Neuronal stem cell (in vitro differentiated cells): Measurements from ENCODE around the gene LARP1B.
"Not testable (repeated sequence)": the region's sequence is repeated elsewhere in the genome, so short reads cannot be mapped to it uniquely, and the experiment has no call there.

Experiments
- DNase-seq: peaks from one replicate; pipeline ENCODE4 v3.0.0-alpha.2; 2013; ENCODE audit warnings: low spot score
- H2AFZ ChIP-seq: one replicate; pipeline ENCODE4 v1.6.1; 2013; ENCODE audit warnings: mild to moderate bottlenecking, low read length, inconsistent platforms
- H2AK5ac ChIP-seq: 2 replicates; pipeline ENCODE4 v1.6.1; 2013; ENCODE audit warnings: low read depth, mild to moderate bottlenecking, inconsistent platforms, low read length, moderate library complexity, mixed read lengths
- H2BK120ac ChIP-seq: 2 replicates; pipeline ENCODE4 v1.6.1; 2013; ENCODE audit warnings: low read depth, mild to moderate bottlenecking, inconsistent platforms, low read length, moderate library complexity, mixed read lengths
- H2BK12ac ChIP-seq: one replicate; pipeline ENCODE4 v1.6.1; 2013; ENCODE audit warnings: low read length, inconsistent platforms
- H2BK15ac ChIP-seq: 2 replicates; pipeline ENCODE4 v1.6.1; 2013; ENCODE audit warnings: mild to moderate bottlenecking, low read length, inconsistent platforms, mixed read lengths
- H2BK5ac ChIP-seq: one replicate; pipeline ENCODE4 v1.6.1; 2013; ENCODE audit warnings: inconsistent platforms, mild to moderate bottlenecking, low read length, moderate library complexity
- H3K14ac ChIP-seq: one replicate; pipeline ENCODE4 v1.6.1; 2013; ENCODE audit warnings: low read length, inconsistent platforms
- H3K18ac ChIP-seq: 2 replicates; pipeline ENCODE4 v1.6.1; 2013; ENCODE audit warnings: low read length, inconsistent platforms
- H3K23ac ChIP-seq: 2 replicates; pipeline ENCODE4 v1.6.1; 2013; ENCODE audit warnings: low read depth, mild to moderate bottlenecking, mixed read lengths, low read length, inconsistent platforms; ENCODE audit not compliant: poor library complexity
- H3K27ac ChIP-seq: replicated peaks from 3 replicates; pipeline ENCODE4 v1.5.1; 2013; ENCODE audit warnings: low read length, inconsistent platforms
- H3K27me3 ChIP-seq, 3 experiments: 2 replicates each; pipeline ENCODE4 v1.6.1; 2013; ENCODE audit warnings: low read length in 3 of 3, mild to moderate bottlenecking in 2 of 3, inconsistent platforms in 1 of 3, low read depth in 1 of 3, mixed read lengths in 1 of 3, moderate library complexity in 1 of 3; ENCODE audit not compliant: control insufficient read depth in 3 of 3, insufficient read depth in 3 of 3
- H3K36me3 ChIP-seq, 2 donors: replicated peaks in 1 of 2; 2 replicates each; pipeline ENCODE4 v1.6.1; 2013; ENCODE audit warnings: low read length in 2 of 2; ENCODE audit not compliant: control insufficient read depth in 2 of 2, insufficient read depth in 2 of 2
- H3K4ac ChIP-seq: 2 replicates; pipeline ENCODE4 v1.6.1; 2013; ENCODE audit warnings: inconsistent platforms, mild to moderate bottlenecking, low read length, moderate library complexity
- H3K4me1 ChIP-seq, 2 donors: 1 replicate in 1 of 2; 2 replicates in 1 of 2; pipeline ENCODE4 v1.6.1; 2013; ENCODE audit warnings: low read length in 2 of 2, low read depth in 1 of 2; ENCODE audit not compliant: control insufficient read depth in 2 of 2, insufficient read depth in 1 of 2
- H3K4me2 ChIP-seq: one replicate; pipeline ENCODE4 v1.6.1; 2013; ENCODE audit warnings: mild to moderate bottlenecking, low read length, inconsistent platforms; ENCODE audit not compliant: insufficient read depth, poor library complexity, severe bottlenecking
- H3K4me3 ChIP-seq, 2 donors: 2 replicates each; pipeline ENCODE4 v1.5.1; 2013; ENCODE audit warnings: low read length in 2 of 2, mild to moderate bottlenecking in 2 of 2, inconsistent platforms in 1 of 2, moderate library complexity in 1 of 2
- H3K79me1 ChIP-seq: one replicate; pipeline ENCODE4 v1.6.1; 2013; ENCODE audit warnings: low read depth, mild to moderate bottlenecking, inconsistent platforms, low read length, moderate library complexity
- H3K9ac ChIP-seq: one replicate; pipeline ENCODE4 v1.6.1; 2013; ENCODE audit warnings: mild to moderate bottlenecking, low read depth, low read length, inconsistent platforms; ENCODE audit not compliant: poor library complexity
- H3K9me3 ChIP-seq, 2 donors: replicated peaks in 1 of 2; 2 replicates each; pipeline versions ENCODE3 to v1.6.1; 2013; ENCODE audit warnings: low read length in 2 of 2, mild to moderate bottlenecking in 2 of 2, inconsistent platforms in 1 of 2, low read depth in 1 of 2, mixed read lengths in 1 of 2, moderate library complexity in 1 of 2; ENCODE audit not compliant: control insufficient read depth in 2 of 2, insufficient read depth in 1 of 2
- H4K8ac ChIP-seq: one replicate; pipeline ENCODE4 v1.6.1; 2013; ENCODE audit warnings: low read depth, mild to moderate bottlenecking, inconsistent platforms, low read length, moderate library complexity
- H4K91ac ChIP-seq: one replicate; pipeline ENCODE4 v1.6.1; 2013; ENCODE audit warnings: low read length, low read depth, mild to moderate bottlenecking, inconsistent platforms; ENCODE audit not compliant: poor library complexity
- WGBS, 2 donors: extraction: QIAGEN DNeasy Blood & Tissue Kit; methylation state at CpG; one replicate each; pipeline ENCODE4 v1.1.7; 2013; ENCODE audit warnings: missing lambda C conversion rate in 2 of 2, mixed read lengths in 1 of 2; ENCODE audit not compliant: insufficient read length in 2 of 2, insufficient replicate concordance in 1 of 2; ENCODE audit errors: extremely low coverage in 2 of 2; 5-methylcytosine and 5-hydroxymethylcytosine counted together

LARP1B gene

DNA sequence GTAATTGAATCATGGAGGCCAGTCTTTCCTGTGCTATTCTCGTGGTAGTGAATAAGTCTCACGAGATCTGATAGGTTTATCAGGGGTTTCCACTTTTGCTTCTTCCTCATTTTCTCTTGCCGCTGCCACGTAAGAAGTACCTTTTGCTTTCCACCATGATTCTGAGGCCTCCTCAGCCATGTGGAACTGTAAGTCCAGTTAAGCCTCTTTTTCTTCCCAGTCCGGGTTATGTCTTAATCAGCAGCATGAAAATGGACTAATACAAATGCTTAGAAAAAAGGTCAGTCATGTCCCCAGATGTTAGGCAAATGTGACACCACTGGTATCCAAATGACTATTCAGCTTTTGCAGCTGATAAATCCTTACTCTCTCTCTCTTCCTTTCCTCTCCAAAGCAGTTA, 184.3 kb downstream of the LARP1B start:
- peaks cover 2 to 25% of the 10 kb centered on the region in 2 donors for H3K9me3 ChIP-seq
- H3K4ac ChIP-seq, H3K4me1 ChIP-seq, H2BK5ac ChIP-seq, H4K8ac ChIP-seq, H3K18ac ChIP-seq, H3K23ac ChIP-seq, H3K4me2 ChIP-seq, H3K27me3 ChIP-seq, H4K91ac ChIP-seq, H2BK12ac ChIP-seq, H2AFZ ChIP-seq, H3K36me3 ChIP-seq, H3K4me3 ChIP-seq, H3K79me1 ChIP-seq, DNase-seq, H3K14ac ChIP-seq, H3K27ac ChIP-seq, H2AK5ac ChIP-seq, H2BK120ac ChIP-seq, H2BK15ac ChIP-seq, H3K9ac ChIP-seq: not testable (repeated sequence)
- no CpG with 5 or more reads among the region's 5 CpGs for WGBS, 2 donors

DNA sequence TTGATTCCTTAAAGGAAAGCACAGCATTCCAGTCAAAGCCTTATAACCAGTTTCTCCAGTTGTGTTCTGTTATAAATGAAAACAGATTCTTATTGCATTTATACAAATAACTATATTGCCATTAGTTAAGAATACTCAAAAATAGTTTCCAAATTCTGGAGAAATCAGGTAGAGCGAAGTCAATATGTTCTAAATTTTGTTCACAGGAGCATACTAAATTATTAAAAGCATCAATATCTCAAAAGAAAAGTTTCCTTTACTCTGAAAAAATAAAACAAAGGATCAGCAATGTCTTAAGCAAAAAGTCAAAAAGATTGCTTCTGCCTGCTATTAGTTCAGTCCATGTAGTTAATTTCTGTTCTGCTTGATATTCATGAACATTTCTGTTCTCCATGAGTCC, 186.8 kb downstream of the LARP1B start:
- no peak overlapping the region for H2BK120ac ChIP-seq
- no peak overlapping the region for H2BK12ac ChIP-seq
- no peaks in the 10 kb centered on the region for H3K79me1 ChIP-seq
- no peak overlapping the region for H3K23ac ChIP-seq
- H2AFZ ChIP-seq: no peak overlapping the region
- H3K9ac ChIP-seq: no peak overlapping the region
- WGBS, 2 donors: no CpG with 5 or more reads among the region's 1 CpG
- H3K4me3 ChIP-seq: no peak overlapping the region
- no peak overlapping the region for H4K8ac ChIP-seq
- H3K9me3 ChIP-seq: peaks cover 2 to 21% of the 10 kb centered on the region in 2 donors
- H3K27ac ChIP-seq: no peak overlapping the region
- no peak overlapping the region for H3K18ac ChIP-seq
- no peak overlapping the region for H4K91ac ChIP-seq
- H3K14ac ChIP-seq: no peak overlapping the region
- H3K4me2 ChIP-seq: no peak overlapping the region
- no peak overlapping the region for H2BK15ac ChIP-seq
- no peaks in the 10 kb centered on the region for H3K4me1 ChIP-seq
- no peak overlapping the region for H3K4ac ChIP-seq
- no peaks in the 10 kb centered on the region for H3K27me3 ChIP-seq
- no peak overlapping the region for H2AK5ac ChIP-seq
- H2BK5ac ChIP-seq: no peak overlapping the region
- no peaks in the 10 kb centered on the region for H3K36me3 ChIP-seq
- DNase-seq: no peak

DNA sequence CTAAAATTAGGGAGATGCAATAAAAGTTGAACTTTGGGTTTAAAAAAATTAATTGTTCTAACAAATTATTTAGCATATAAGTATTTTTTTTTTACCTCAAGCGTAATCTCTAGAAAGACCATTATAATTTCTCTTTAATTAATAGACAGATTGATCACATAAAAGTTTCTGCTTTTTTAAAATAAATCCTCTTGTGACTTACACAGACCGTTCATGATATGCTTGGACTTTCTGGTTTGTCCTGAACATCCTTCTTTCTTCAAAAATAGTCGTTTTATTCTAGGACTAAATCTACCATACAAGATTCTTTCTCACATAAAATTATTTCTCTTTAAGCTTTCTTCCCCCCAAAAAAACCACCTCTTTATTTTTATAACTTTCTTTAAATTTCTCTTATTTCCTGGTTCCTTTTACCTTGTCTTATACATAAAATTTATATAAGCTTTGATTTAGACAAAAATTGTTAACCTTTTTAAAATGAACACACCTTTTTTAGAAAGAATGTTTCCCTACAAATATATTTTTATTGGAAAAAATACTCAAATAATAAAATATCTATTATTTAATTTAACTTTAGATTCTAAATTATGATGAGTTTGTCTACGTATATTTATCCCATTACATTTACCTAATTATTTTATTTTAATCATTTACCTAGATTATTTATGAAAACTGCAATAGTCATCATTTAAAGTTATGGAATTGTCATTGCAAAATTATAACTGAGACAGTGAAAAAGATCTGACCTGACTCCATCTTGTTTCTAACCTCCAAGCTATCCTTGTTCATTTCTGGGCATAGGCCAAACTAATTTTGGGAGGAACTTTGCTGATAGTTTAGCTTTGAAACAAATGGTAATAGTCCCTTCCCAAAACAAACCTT, 188.9 kb downstream of the LARP1B start:
- Histone ChIP-seq H3K36me3 (no peaks in the 10 kb centered on the region), H3K4ac (no peak overlapping the region), H3K79me1 (no peaks in the 10 kb centered on the region), H2AK5ac (no peak overlapping the region), H3K14ac (no peak overlapping the region), H2BK120ac (no peak overlapping the region), H2BK15ac (no peak overlapping the region), H3K23ac (no peak overlapping the region), H4K91ac (no peak overlapping the region), H3K18ac (no peak overlapping the region), H3K27ac (no peak overlapping the region), H3K4me1 (no peaks in the 10 kb centered on the region), H3K9me3 (peaks cover 0 to 21% of the 10 kb centered on the region in 2 donors), H3K9ac (no peak overlapping the region), H2BK5ac (no peak overlapping the region), H4K8ac (no peak overlapping the region), H2BK12ac (no peak overlapping the region), H3K4me3 (no peak overlapping the region), H3K27me3 (no peaks in the 10 kb centered on the region), H3K4me2 (no peak overlapping the region), H2AFZ (no peak overlapping the region)
- DNase-seq: no peak
- no CpG with 5 or more reads among the region's 4 CpGs for WGBS, 2 donors

DNA sequence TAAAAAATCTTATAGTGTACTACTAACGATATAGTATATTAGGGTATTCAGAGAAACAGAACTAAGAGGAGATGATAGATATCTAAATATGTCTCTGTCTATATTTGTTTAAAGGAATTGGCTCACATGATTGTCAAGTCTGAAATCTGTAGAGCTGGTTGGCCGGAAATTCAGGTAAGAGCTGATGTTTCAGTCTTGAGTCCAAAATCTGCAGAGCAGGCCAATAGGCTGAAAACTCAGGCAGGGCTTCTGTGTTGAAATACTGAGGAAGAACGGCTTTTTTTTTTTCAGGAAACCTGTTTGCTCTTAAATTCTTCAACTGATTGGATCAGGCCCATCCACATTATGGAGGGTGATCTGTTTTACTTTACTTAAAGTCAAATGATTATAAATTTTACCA, 194.8 kb downstream of the LARP1B start:
- H3K18ac ChIP-seq: no peak overlapping the region
- H3K4ac ChIP-seq: no peak overlapping the region
- no peak overlapping the region for H3K4me3 ChIP-seq
- no peak overlapping the region for H2BK5ac ChIP-seq
- no peak overlapping the region for H2AK5ac ChIP-seq
- no peak overlapping the region for H3K9ac ChIP-seq
- no peak overlapping the region for H4K8ac ChIP-seq
- DNase-seq: no peak
- no peak overlapping the region for H3K23ac ChIP-seq
- H3K27ac ChIP-seq: no peak overlapping the region
- H4K91ac ChIP-seq: no peak overlapping the region
- H2AFZ ChIP-seq: no peak overlapping the region
- no peak overlapping the region for H2BK15ac ChIP-seq
- WGBS, 2 donors: no CpG with 5 or more reads among the region's 3 CpGs
- H3K4me2 ChIP-seq: no peak overlapping the region
- no peaks in the 10 kb centered on the region for H3K27me3 ChIP-seq
- H2BK120ac ChIP-seq: no peak overlapping the region
- H3K9me3 ChIP-seq: no peaks in the 10 kb centered on the region
- no peak overlapping the region for H3K14ac ChIP-seq
- H3K79me1 ChIP-seq: no peaks in the 10 kb centered on the region
- no peak overlapping the region for H2BK12ac ChIP-seq
- no peaks in the 10 kb centered on the region for H3K4me1 ChIP-seq
- H3K36me3 ChIP-seq: no peaks in the 10 kb centered on the region
